Natural killer cell (primary cell): ENCODE results near the gene TRIM69. TPM values are rescaled to one million over a fixed set of nuclear protein-coding genes. Genes with fewer than 3 reads are reported as not detected.

ENCODE experiments used
- ATAC-seq, 3 donors: fragments of 150-1000 bp in 2 of 3; fragments of 200-7000 bp in 1 of 3; cut with Tn5 transposase; 1 replicate in 1 of 3; 2 replicates in 2 of 3; pipeline ENCODE4 v1.10.0; 2021; ENCODE audit warnings: mild to moderate bottlenecking in 2 of 3, moderate library complexity in 2 of 3
- DNase-seq, 2 donors: peaks; one replicate each; pipeline versions ENCODE4 v3.0.0 to v3.0.0-alpha.2; 2013 to 2021; ENCODE audit warnings: mixed read lengths in 1 of 2
- H3K27ac ChIP-seq: one replicate; pipeline ENCODE4 v1.5.1; 2013; ENCODE audit warnings: mild to moderate bottlenecking, low read length
- H3K27me3 ChIP-seq: one replicate; pipeline ENCODE4 v1.6.1; 2013; ENCODE audit warnings: low read length; ENCODE audit not compliant: control insufficient read depth, insufficient read depth
- H3K36me3 ChIP-seq: one replicate; pipeline ENCODE4 v1.6.1; 2013; ENCODE audit warnings: low read length; ENCODE audit not compliant: control insufficient read depth, insufficient read depth
- H3K4me1 ChIP-seq: one replicate; pipeline ENCODE4 v1.6.1; 2013; ENCODE audit warnings: low read length; ENCODE audit not compliant: control insufficient read depth, insufficient read depth
- H3K4me3 ChIP-seq: one replicate; pipeline ENCODE4 v1.5.1; 2013; ENCODE audit warnings: low read length
- H3K9me3 ChIP-seq: one replicate; pipeline ENCODE4 v1.6.1; 2013; ENCODE audit warnings: low read length; ENCODE audit not compliant: control insufficient read depth, insufficient read depth
- H3K27ac Mint-ChIP-seq, 2 donors: one replicate each; pipeline ENCODE4 v1.8.0; 2022; ENCODE audit warnings: mild to moderate bottlenecking in 2 of 2, mixed read lengths in 2 of 2, moderate library complexity in 1 of 2
- H3K27me3 Mint-ChIP-seq, 2 donors: one replicate each; pipeline ENCODE4 v1.8.0; 2022; ENCODE audit warnings: low read depth in 2 of 2, mixed read lengths in 2 of 2
- H3K36me3 Mint-ChIP-seq: one replicate; pipeline ENCODE4 v1.8.0; 2022; ENCODE audit warnings: mixed read lengths
- H3K4me1 Mint-ChIP-seq, 2 donors: one replicate each; pipeline ENCODE4 v1.8.0; 2022; ENCODE audit warnings: mixed read lengths in 2 of 2
- H3K4me3 Mint-ChIP-seq: one replicate; pipeline ENCODE4 v1.8.0; 2022; ENCODE audit warnings: mild to moderate bottlenecking, moderate library complexity, mixed read lengths
- H3K9me3 Mint-ChIP-seq, 2 donors: one replicate each; pipeline ENCODE4 v1.8.0; 2022; ENCODE audit warnings: mixed read lengths in 2 of 2
- CTCF ChIP-seq: fragments of 200-600 bp; IDR thresholded peaks from one replicate; pipeline ENCODE4 v1.8.0; 2022; ENCODE audit warnings: antibody characterized with exemption
- WGBS: methylation state at CpG from one replicate; pipeline ENCODE4 v1.1.7; 2013; ENCODE audit warnings: missing lambda C conversion rate; ENCODE audit not compliant: insufficient coverage; 5-methylcytosine and 5-hydroxymethylcytosine counted together
- intact Hi-C: fragments of 100-400 bp; cut with micrococcal nuclease; formaldehyde crosslinking; loops from one replicate; pipeline ENCODE4 v1.14.2; 2022
- total RNA-seq, 4 donors: library from RNA; stranded (reverse); fragments of 120-200 nt in 1 of 4; gene quantifications; one replicate each; pipeline versions ENCODE4 v1.2.3 to v1.2.4, GENCODE V29; 2013 to 2022

TRIM69 gene
- total RNA-seq, 3 donors from 2014 or later (not counting 1 experiment from before 2014, with no cell fraction given) = 14.2 to 20.1 (median 16.3) TPM

GRCh38 chr15:44798826-44799225 lies 62.5 kb downstream of the TRIM69 start:
- Histone ChIP-seq H3K9me3 (no peaks in the 10 kb centered on the region), H3K36me3 (no peaks in the 10 kb centered on the region), H3K27ac (no peak overlapping the region), H3K4me3 (no peak overlapping the region), H3K27me3 (no peaks in the 10 kb centered on the region), H3K4me1 (no peaks in the 10 kb centered on the region)
- Mint-ChIP-seq H3K4me1 (no peaks in the 10 kb centered on the region), H3K27ac (no peak overlapping the region), H3K36me3 (no peaks in the 10 kb centered on the region), H3K27me3 (peaks cover 13 to 16% of the 10 kb centered on the region in 2 donors), H3K4me3 (no peak overlapping the region), H3K9me3 (no peaks in the 10 kb centered on the region)
- intact Hi-C loops = no loop called here
- ATAC-seq (no peak), DNase-seq (no peak)
- TF ChIP-seq CTCF = no peak
- WGBS = 74% methylated on average over 3 of the region's 3 CpGs

- 90% methylated on average over 5 of the region's 5 CpGs for WGBS
- no peaks in the 10 kb centered on the region for H3K4me1 Mint-ChIP-seq
- H3K27me3 ChIP-seq = no peaks in the 10 kb centered on the region
- DNase-seq (no peak), ATAC-seq (no peak)
- no peak overlapping the region for H3K27ac Mint-ChIP-seq
- no peaks in the 10 kb centered on the region for H3K9me3 ChIP-seq
- H3K27me3 Mint-ChIP-seq = peaks cover 16 to 18% of the 10 kb centered on the region in 2 donors
- H3K4me3 ChIP-seq = no peak overlapping the region
- intact Hi-C loops = no loop called here
- no peaks in the 10 kb centered on the region for H3K36me3 Mint-ChIP-seq
- TF ChIP-seq CTCF = no peak
- H3K4me3 Mint-ChIP-seq = no peak overlapping the region
- H3K27ac ChIP-seq = no peak overlapping the region
- no peaks in the 10 kb centered on the region for H3K4me1 ChIP-seq
- H3K9me3 Mint-ChIP-seq = no peaks in the 10 kb centered on the region
- H3K36me3 ChIP-seq = no peaks in the 10 kb centered on the region
These were observed 65.0 kb downstream of the TRIM69 start for GRCh38 chr15:44801364-44801763.

DNA sequence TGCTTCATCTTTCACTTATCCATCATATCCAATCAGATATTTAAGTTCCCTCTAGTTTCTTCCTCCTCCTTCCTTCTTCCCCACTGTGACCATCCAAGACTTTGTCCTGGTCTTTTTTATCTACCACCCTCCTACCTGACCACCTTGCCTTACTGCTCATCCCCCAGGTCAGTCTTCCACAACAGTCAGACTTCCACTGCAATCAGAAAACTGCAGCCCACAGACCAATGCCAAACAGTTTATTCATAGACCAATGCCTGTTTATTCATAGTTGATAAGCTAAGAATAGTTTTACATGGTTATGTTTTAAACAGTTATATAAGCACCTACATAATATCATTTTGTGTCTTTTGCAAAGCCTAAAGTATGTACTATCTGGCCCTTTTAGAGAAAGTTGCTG lies 65.5 kb downstream of the TRIM69 start:
- Mint-ChIP-seq H3K9me3 (no peaks in the 10 kb centered on the region), H3K27ac (no peak overlapping the region), H3K36me3 (no peaks in the 10 kb centered on the region), H3K27me3 (peaks cover 16 to 18% of the 10 kb centered on the region in 2 donors), H3K4me3 (no peak overlapping the region), H3K4me1 (no peaks in the 10 kb centered on the region)
- no peak for ATAC-seq
- no peak for DNase-seq
- Histone ChIP-seq H3K36me3 (no peaks in the 10 kb centered on the region), H3K27me3 (no peaks in the 10 kb centered on the region), H3K4me3 (no peak overlapping the region), H3K9me3 (no peaks in the 10 kb centered on the region), H3K4me1 (no peaks in the 10 kb centered on the region), H3K27ac (no peak overlapping the region)
- intact Hi-C loops = no loop called here
- no peak for TF ChIP-seq CTCF

- intact Hi-C loops = no loop called here
- Mint-ChIP-seq H3K9me3 (no peaks in the 10 kb centered on the region), H3K27ac (no peak overlapping the region), H3K27me3 (peaks cover 16 to 18% of the 10 kb centered on the region in 2 donors), H3K4me3 (no peak overlapping the region), H3K36me3 (no peaks in the 10 kb centered on the region), H3K4me1 (no peaks in the 10 kb centered on the region)
- ATAC-seq = no peak
- Histone ChIP-seq H3K9me3 (no peaks in the 10 kb centered on the region), H3K36me3 (no peaks in the 10 kb centered on the region), H3K4me3 (no peak overlapping the region), H3K27me3 (no peaks in the 10 kb centered on the region), H3K4me1 (no peaks in the 10 kb centered on the region), H3K27ac (no peak overlapping the region)
- WGBS = 53% methylated on average over 1 of the region's 1 CpG
- no peak for TF ChIP-seq CTCF
- no peak for DNase-seq
These were observed 66.0 kb downstream of the TRIM69 start for GRCh38 chr15:44802336-44802735.
